ENCODE results near the gene HP. TPM values are rescaled to one million over a fixed set of nuclear protein-coding genes. Genes with fewer than 3 reads are reported as not detected.

HP gene
- total RNA-seq, 1 donor from 2014 or later, result not detected

DNA sequence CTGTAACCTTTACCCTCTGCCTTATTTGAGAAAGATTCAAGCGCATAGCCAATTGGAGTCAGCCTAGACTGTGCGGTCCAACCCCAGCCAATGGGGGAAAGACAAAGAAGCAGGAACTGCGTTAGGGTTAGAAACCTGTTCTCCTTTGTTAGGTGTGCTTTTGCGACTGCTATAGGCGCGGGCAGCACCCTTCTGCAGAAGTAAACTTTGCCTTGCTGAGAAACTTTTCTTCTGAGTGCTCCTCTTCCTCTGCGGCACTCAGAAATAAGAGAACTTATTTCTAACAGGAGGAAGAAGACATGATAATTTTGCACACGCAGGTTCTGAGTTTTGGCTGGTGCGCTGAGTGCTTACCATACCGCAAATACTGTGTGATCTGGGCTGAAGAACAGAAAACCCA lies 30.1 kb downstream of the HP start:
- intact Hi-C loops (cut with micrococcal nuclease), result no loop called here

DNA sequence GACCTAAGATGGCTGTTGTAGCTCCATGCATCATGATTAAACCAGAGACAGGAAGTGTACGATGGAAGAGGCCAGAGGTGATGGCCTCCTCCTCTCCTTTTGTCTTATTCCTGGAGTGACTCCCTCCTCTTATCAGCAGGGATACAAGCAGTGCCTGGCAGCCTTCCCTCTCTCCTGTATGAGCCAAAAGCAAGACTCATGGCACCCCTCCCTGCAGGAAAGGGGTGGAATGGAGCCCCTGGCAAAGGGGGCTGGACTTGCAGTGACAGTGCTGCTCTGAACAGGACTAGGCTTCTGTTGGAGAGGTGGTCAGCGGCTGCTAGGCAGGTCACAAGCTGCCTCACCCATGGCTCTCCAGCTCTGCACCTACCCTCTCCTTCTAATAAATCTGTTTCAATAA lies 30.7 kb downstream of the HP start:
- intact Hi-C loops (cut with micrococcal nuclease), result no loop called here

DNA sequence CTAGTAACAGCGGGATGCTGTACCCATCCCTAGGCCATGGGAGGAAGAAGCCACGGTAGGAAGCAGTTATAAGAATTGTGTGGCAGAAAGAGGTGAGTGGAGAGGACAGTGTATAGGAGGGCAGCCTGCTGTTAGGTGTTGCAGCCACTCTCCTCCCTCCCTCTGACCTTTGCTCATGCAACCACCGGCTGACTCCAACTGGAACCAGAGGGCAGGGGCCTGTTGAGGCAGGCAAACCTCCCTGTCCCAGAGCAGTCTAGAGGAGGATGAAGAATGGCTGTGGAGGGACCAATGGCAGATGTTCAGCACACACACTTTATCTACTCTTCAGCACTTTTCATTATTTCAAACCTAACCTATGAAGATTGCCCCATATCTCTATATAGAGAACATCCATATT lies 36.9 kb downstream of the HP start:
- intact Hi-C loops (cut with micrococcal nuclease), result loop anchor here (5.0 kb wide), 3 partner anchors 209 to 804 kb away; partner anchors contain the start of genes CMTR2, ZNF23 and ZNF821

DNA sequence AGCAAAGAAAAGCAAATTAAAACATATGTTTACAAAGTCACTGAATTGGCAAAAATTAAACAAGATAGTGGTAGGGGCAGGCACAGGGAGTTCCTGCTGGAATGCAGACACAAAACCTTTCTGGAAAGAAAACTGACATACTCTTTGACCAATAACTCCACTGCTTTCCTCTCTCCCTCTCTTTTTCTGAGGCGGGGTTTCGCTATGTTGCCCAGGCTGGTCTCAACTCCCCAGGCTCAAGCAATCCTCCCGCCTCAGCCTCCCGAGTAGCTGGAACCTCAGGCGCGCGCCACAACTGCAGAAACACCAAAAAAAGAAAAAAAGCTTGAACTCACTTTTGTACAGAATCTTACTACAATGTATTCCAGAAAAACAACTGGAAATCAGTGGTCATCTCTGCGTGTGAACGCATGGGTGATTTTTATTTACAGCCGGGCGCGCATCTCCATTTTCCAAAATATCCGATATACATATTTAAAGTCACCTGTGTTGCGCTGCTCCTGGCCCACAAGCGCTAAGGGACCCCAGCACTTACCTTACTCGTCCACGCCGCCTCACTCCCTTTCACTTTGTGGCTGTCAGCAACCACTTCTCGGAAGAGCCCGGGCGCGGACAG lies 38.6 kb downstream of the HP start:
- intact Hi-C loops (cut with micrococcal nuclease), result loop anchor here (1.0 to 5.0 kb wide), 9 partner anchors 85 to 806 kb away; partner anchors contain the start of genes ATXN1L, CMTR2, DHODH and IST1

DNA sequence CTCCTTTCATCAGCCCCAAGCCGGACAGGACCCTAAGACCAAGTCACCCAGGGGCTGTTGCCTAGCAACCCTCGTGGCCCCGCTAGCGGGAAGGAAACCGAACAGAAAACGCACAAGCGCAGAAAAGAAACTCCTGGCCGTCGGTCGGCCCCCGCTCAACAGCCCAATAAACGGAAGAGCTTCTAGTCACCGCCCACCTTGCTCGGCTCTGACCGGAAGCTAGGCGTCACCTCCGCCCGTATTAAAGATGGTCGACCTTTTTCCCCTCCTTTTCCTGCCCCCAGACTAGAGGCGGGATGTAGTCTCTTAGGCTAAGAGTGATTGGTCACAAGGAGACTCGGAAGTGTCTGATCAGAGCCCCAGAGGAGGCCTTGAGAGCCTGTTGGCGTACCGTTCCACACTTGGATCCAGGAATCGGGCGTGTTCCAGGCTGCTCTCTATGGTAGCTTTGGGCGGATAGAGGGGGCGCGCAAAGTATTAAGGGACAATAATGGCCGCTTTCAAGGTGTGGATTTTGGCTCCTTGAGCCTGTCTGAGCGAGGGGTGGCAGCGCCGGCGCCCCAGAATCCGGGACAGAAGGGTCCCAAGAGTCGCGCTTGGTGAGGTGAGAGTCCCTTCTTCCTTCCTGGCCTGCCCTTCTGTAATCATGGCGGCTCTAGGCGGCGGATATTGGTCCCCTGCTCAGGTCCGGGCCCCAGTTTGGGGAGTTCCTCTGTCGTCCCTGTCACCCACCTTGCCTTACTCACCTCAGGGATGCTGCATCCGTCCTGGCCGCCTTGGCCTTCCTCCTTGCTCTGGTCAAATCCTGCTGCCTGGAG lies 39.4 kb downstream of the HP start, which contains the start of the genes DHX38 and TXNL4B:
Gene DHX38 (plus strand): TSS at position 400 of the 818 bp plus-strand sequence. CDS start 2,311 bp downstream, outside the sequence.
Gene TXNL4B (minus strand): TSS at position 173 of the 818 bp plus-strand sequence. CDS start 2,871 bp downstream, outside the sequence.
- intact Hi-C loops (cut with micrococcal nuclease), result loop anchor here (1.0 to 5.0 kb wide), 9 partner anchors 85 to 806 kb away; partner anchors contain the start of genes ATXN1L, CMTR2, DHODH and IST1

DNA sequence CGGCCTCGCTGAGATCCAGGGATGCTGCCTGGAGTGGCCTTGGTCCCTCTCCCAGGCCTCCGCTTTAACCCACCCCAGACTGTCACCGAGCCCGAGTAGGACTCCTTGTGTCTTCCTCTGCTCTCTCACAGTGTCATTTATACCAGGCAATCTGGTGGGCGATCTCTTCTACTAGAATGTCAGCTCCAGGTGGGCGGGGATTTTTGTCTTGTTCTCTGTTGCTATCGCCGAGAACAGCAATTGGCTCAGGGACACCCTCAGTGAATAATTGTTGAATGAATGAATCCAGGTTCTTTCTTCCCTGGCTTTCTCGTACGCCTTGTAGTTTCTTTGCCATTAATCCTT lies 39.9 kb downstream of the HP start:
- intact Hi-C loops (cut with micrococcal nuclease), result loop anchor here (5.0 kb wide), 3 partner anchors 212 to 807 kb away; partner anchors contain the start of genes CMTR2, ZNF23 and ZNF821

DNA sequence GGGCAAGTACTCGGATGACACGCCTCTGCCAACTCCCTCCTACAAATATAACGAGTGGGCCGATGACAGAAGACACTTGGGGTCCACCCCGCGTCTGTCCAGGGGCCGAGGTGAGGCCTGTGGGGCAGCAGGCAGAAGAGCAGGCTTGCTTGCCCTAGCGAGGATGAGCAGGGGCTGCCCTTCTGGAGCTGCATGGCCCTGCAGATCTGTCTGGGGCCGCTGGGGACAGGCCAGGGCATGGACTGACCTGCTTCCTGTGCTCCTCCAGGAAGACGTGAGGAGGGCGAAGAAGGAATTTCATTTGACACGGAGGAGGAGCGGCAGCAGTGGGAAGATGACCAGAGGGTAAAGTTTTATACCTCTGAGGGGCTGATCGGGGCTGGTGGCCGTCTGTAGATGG lies 44.6 kb downstream of the HP start:
- intact Hi-C loops (cut with micrococcal nuclease), result loop anchor here (1.0 kb wide), 1 partner anchor 33 kb away; no protein-coding TSS in a partner anchor

DNA sequence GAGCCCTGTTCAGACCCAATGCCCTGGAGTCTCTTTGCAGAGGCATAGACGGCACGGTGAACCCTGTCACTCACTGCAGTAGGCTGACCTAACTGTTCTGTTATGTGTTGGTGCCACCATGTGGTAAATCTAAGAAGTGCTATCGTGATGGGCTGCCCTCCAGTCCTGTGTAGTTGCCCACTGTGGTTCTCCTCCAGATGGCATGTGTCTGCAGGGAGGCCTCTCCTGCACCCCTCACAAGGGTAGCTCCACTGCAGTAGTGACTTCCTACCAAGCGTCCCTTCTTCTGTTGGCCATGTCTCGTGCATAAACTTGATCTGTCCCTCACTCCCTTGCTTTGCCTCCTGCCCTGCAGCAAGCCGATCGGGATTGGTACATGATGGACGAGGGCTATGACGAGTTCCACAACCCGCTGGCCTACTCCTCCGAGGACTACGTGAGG lies 45.1 kb downstream of the HP start:
- intact Hi-C loops (cut with micrococcal nuclease), result loop anchor here (1.0 kb wide), 1 partner anchor 33 kb away; no protein-coding TSS in a partner anchor

DNA sequence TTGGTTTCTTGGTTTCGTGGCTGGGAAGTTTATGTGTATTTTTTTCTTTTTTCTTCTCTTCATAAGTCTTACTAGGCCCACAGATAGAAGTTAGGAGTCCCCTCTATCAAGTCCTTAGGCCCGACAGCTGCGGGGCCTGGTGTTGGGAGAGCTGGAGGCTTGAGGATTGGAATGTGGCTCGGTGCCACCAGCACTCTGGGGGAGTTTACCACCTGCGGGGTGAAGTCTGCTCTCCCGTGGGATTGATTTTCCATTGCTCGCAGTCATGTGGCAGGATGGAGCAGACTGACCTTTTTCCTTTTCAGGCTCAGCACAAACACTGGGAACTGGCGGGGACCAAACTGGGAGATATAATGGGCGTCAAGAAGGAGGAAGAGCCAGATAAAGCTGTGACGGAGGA lies 46.9 kb downstream of the HP start:
- intact Hi-C loops (cut with micrococcal nuclease), result no loop called here

DNA sequence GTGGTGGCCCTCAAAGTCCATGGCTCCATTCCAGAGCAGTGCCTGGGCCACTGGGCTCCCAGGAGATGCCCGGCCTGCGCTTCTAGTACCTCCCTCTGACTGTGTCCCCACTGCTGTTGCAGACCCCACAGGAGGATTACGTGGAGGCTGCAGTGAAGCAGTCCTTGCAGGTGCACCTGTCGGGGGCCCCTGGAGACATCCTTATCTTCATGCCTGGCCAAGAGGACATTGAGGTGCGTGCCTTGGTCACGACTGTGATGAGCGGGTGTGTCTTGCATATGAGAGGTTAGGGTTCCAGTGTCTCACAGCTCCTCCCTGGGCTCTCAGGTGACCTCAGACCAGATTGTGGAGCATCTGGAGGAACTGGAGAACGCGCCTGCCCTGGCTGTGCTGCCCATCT lies 50.6 kb downstream of the HP start:
- intact Hi-C loops (cut with micrococcal nuclease), result no loop called here

DNA sequence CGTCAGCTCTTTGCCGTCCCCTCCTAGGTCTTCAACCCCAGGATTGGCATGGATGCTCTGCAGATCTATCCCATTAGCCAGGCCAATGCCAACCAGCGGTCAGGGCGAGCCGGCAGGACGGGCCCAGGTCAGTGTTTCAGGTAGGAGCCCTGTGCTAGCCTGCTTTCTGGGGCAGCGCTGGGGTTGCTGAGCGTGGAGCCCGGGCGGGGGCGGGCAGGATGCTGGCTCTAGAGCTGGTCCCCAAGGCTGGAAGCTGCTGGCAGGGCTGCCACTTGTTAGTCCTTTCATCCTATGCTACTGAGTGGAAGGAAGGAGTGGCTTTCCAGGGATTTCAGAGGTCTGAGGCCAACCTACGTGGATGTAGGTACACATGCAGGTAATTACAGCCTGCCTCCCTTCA lies 51.7 kb downstream of the HP start:
- intact Hi-C loops (cut with micrococcal nuclease), result no loop called here

DNA sequence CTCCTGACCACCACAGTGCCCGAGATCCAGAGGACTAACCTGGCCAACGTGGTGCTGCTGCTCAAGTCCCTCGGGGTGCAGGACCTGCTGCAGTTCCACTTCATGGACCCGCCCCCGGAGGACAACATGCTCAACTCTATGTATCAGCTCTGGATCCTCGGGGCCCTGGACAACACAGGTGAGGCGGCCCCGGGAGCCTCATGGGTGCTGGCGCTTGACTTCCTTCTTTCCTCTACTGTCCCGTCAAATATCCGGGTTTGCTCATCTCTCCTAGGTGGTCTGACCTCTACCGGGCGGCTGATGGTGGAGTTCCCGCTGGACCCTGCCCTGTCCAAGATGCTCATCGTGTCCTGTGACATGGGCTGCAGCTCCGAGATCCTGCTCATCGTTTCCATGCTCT lies 53.1 kb downstream of the HP start:
- intact Hi-C loops (cut with micrococcal nuclease), result no loop called here

DNA sequence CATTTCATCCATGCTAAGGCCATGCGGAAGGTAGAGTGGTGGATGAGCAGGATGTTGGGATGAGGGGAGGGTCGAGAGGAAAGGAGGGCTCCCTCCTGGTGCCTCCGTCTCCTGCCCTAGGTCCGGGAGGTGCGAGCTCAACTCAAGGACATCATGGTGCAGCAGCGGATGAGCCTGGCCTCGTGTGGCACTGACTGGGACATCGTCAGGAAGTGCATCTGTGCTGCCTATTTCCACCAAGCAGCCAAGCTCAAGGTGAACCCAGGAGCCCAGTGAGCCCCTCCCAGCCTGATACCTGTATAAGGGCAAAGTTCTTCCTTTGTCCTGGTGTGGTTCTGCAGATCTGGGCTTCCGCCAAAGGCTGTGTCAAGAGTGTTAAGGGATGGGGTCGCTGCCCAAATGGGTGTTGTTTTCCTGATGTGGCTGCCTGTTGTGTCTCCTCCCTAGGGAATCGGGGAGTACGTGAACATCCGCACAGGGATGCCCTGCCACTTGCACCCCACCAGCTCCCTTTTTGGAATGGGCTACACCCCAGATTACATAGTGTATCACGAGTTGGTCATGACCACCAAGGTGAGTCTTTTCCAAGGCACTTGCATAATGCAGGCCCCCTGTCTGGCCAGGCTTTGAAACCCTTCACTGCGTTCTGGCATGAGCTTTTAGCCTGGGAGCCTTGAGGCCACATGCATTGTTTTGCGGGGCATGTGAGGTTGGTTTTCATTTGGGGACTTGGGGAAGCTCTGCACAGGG lies 54.2 kb downstream of the HP start:
- intact Hi-C loops (cut with micrococcal nuclease), result no loop called here

DNA sequence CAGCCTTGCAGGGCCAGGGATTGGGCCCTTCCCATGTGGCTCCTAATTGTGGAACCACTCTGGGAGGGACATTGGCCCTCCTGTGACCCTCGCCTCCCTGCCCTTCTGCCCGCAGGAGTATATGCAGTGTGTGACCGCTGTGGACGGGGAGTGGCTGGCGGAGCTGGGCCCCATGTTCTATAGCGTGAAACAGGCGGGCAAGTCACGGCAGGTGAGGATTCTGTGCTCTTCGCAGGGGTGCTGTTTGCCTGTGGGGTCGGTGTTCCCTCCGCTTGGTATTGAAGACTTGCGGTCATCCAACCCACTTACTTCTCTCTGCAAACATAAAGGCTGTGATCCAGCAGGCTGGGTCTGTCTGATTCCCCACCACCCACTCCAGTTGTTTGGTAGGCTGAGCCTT lies 55.0 kb downstream of the HP start:
- intact Hi-C loops (cut with micrococcal nuclease), result no loop called here

DNA sequence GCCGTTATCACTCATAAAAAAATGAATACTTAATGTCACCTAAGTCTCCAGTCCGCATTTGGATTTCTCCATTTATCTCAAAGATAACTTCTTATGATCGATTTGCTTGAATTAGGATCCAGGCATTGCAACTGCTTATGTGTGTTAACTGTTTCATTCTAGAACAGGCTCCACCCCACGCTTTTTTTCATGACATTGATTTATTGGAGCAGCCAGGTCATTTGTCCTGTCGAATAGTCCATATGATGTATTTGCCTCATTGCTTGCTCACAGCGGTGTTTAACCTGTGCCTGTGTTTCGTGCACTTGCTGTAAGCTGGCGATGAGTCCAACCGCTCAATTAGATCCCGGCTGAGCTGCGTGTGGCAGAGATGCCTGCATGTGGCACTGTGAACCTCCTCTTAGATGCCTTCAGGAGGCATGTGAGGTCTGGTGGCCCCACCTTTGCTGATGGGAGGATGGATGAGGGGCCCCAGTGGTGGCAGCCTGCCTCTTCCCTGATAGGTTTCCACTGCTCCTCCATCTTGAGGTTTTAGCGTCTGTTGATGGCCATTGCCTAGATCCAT lies 55.7 kb downstream of the HP start:
- intact Hi-C loops (cut with micrococcal nuclease), result no loop called here

Other genes with a start within 250 kb of the HP start
- gene AP1G1, start 245.7 kb upstream of the HP start, total RNA-seq, result 93.2 and 104 TPM in 2 replicates
- 20.7 and 21.8 TPM in 2 replicates for gene ATXN1L, start 208.5 kb upstream of the HP start, total RNA-seq
- 4.5 and 5.3 TPM in 2 replicates for gene ZNF821, start 170.3 kb upstream of the HP start, total RNA-seq
- 160 and 176 TPM in 2 replicates for gene IST1, start 159.0 kb upstream of the HP start, total RNA-seq
- 0.05 and 0.09 TPM in 2 replicates for gene PKD1L3, start 54.1 kb upstream of the HP start, total RNA-seq
- gene DHODH, start 45.8 kb upstream of the HP start, total RNA-seq, result 15.0 and 16.3 TPM in 2 replicates
- not detected in 2 replicates for gene HPR, start 8.7 kb downstream of the HP start, total RNA-seq
- gene TXNL4B, start 39.1 kb downstream of the HP start, total RNA-seq, result 13.2 and 15.3 TPM in 2 replicates
- 77.5 and 79.1 TPM in 2 replicates for gene DHX38, start 39.3 kb downstream of the HP start, total RNA-seq
- 1.1 and 2.5 TPM in 2 replicates for gene PMFBP1, start 117.7 kb downstream of the HP start, total RNA-seq